Lower leg skin (tissue), 4 donors: ENCODE data around the gene EEF1AKMT3. TPM values are rescaled to one million over a fixed set of nuclear protein-coding genes. Genes with fewer than 3 reads are reported as not detected.

Source experiments
- DNase-seq, 2 donors: peaks; one replicate each; pipeline ENCODE4 v3.0.0-alpha.2; 2019; ENCODE audit warnings: low spot score in 2 of 2
- H3K4me3 ChIP-seq: fragments of 200-600 bp; sonication (generic); 2 replicates; pipeline ENCODE4 v1.5.1; 2017; ENCODE audit warnings: mild to moderate bottlenecking, low read depth; ENCODE audit not compliant: poor library complexity, severe bottlenecking
- CTCF ChIP-seq, 3 donors: fragments of 450-650 bp; IDR thresholded peaks; one replicate each; pipeline ENCODE4 v1.5.1; 2016; ENCODE audit warnings: antibody characterized with exemption in 3 of 3, mild to moderate bottlenecking in 3 of 3, moderate library complexity in 2 of 3
- POLR2A ChIP-seq, 2 donors: fragments of 450-650 bp; IDR thresholded peaks; one replicate each; pipeline ENCODE4 v1.6.1; 2016 to 2017; ENCODE audit warnings: antibody characterized with exemption in 2 of 2, mild to moderate bottlenecking in 1 of 2, moderate library complexity in 1 of 2
- WGBS, 2 donors: methylation state at CpG; one replicate each; pipeline ENCODE4 v1.1.5; 2018; 5-methylcytosine and 5-hydroxymethylcytosine counted together
- intact Hi-C: fragments of 100-400 bp; cut with DNase I; formaldehyde crosslinking; loops from one replicate; pipeline ENCODE4 v1.15.0; 2023; ENCODE audit warnings: low total_unique reads
- total RNA-seq, 4 donors: library from RNA; depleted of rRNA; stranded (reverse); fragments of >200 nt; gene quantifications; one replicate each; pipeline ENCODE4 v1.1.0, GENCODE V29; 2016

Gene EEF1AKMT3
- total RNA-seq, 4 donors from 2014 or later, result 6.3 to 13.2 (median 9.9) TPM

GRCh38 chr12:57765003-57765697, 7.3 kb upstream of the EEF1AKMT3 start:
- peak overlapping the region; percentile 11 for H3K4me3 ChIP-seq
- TF ChIP-seq POLR2A (IDR thresholded peaks at IDR 0.05), result no peak
- TF ChIP-seq CTCF (IDR thresholded peaks at IDR 0.05), result no peak
- intact Hi-C loops, result no loop called here
- 0 to 1% methylated on average over 34 to 37 of the region's 60 CpGs for WGBS, 2 donors
- peak in 1 of 2 donors; percentile 88 for DNase-seq

DNA sequence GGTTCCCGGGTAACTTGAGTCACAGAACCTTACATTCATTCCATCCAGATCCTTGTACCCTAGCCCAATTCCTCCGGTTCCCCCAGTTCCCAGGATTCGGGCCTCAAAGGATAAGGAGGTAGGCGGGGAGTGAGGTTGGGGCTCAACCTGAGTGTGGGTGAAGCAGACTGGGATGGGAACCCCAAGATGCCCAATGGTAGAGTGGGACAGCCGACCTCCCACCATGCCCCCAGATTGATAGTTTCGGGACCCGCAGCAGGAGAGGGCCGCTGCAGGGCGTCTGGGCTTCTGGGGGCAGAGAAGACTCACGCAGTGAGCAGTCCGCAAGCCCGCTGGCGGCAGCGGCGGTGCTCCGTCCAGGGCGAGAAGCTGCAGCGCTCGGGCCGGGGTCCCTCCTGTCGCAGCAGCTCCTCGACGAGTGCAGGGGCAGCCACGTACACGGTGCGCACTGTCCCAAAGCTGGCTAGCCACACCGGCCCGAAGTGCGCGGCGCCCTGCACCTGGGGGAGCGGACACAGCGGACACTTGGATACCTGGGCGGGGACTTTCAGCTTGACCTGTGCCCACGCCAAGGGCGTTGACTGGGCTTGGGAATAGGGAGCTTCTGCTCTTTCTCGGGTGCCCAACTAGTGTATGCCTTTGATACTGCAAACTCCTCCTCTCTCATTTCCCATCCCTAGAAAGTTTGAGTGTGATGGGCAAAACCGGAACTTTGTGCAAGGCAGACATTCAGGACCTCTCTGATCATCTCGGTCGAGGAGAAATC, 6.5 kb upstream of the EEF1AKMT3 start:
- DNase-seq, result no peak
- no peak overlapping the region for H3K4me3 ChIP-seq
- WGBS, 2 donors, result 2 to 3% methylated on average over 32 to 40 of the region's 40 CpGs
- intact Hi-C loops, result no loop called here
- TF ChIP-seq CTCF (IDR thresholded peaks at IDR 0.05) (no peak), POLR2A (IDR thresholded peaks at IDR 0.05) (no peak)

DNA sequence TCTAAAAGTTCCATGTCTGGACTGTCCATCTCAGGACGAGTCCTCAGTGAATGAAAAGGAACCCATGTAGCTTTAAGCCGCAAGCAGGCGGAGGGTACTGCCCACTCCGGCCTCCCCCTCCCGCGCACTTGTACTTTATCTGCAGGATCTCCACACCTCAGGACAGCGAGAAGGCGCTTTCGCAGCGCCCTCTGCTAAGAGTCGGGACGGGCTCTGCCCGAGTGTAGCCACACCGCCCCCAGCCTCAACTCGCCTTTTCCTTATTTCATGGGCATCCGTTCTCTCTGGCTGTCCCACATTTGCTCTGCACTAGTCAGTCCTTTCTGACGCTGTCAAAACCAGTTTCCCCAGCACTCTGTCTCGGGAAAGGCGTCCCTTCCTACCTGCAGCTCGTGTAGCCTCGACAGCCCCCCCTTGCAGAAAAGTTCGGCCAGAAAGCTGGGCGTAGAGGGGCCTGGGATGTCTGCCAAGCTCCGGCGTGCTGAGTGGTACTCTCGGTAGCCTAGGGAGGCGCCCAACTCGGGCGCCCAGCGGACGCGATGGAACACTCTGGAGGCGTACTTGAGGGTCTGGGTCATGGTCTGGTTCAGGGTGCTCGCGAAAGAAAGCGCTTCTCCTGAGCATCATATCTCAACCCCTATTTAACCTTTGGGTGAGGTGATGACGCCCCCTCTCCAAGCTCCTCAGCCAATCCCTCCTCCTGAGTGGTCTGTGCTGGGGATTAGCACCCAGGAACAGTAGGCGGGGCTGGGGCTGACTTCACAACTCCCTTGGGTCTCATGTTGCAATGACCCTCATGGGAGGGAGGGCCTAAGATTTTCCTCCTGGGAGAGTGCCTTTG, 5.7 kb upstream of the EEF1AKMT3 start, which contains the start of gene CYP27B1:
CYP27B1 (minus strand) TSS at position 615 of the 841 bp plus-strand sequence; CDS start at position 578, 37 bp downstream.
- 9% methylated on average over 35 to 38 of the region's 38 CpGs for WGBS, 2 donors
- DNase-seq, result no peak
- intact Hi-C loops, result no loop called here
- H3K4me3 ChIP-seq, result no peak within 1 kb of the TSS
- no peak for TF ChIP-seq CTCF (IDR thresholded peaks at IDR 0.05)
- no peak for TF ChIP-seq POLR2A (IDR thresholded peaks at IDR 0.05)

DNA sequence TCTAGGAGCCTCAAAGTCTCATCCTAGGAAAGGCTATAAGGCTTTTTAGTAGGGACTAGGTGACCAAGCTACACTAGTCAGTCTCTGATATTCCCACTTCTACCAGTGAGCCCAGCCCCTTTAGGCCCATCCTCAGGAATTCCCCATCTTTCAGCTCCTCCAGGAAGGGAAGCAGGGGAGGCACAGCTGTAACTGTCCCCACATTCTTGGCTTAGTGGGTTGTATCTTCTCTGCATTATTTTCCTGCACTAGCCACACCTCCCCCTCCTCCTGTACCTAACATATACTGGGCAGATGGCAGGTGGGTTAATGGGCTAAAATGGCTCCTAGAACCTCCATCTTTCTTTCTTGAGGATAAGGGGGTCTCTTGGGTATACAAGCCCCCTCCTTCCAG, 5.1 kb upstream of the EEF1AKMT3 start:
- no peak overlapping the region for H3K4me3 ChIP-seq
- DNase-seq, result no peak
- intact Hi-C loops, result no loop called here
- TF ChIP-seq POLR2A (IDR thresholded peaks at IDR 0.05) (no peak), CTCF (IDR thresholded peaks at IDR 0.05) (no peak)

GRCh38 chr12:57767876-57768275, 4.5 kb upstream of the EEF1AKMT3 start:
- intact Hi-C loops, result no loop called here
- TF ChIP-seq CTCF (IDR thresholded peaks at IDR 0.05), result no peak
- no peak for TF ChIP-seq POLR2A (IDR thresholded peaks at IDR 0.05)
- no peak overlapping the region for H3K4me3 ChIP-seq
- DNase-seq, result no peak
- 96% methylated on average over 3 of the region's 3 CpGs for WGBS, 2 donors
